IPS-NIHi11 (cell line): Measurements from ENCODE around the gene SCN1A.

Experiments
- DNase-seq: peaks from one replicate; pipeline ENCODE4 v3.0.0; 2012; ENCODE audit warnings: mixed read lengths, low spot score

SCN1A gene

DNA sequence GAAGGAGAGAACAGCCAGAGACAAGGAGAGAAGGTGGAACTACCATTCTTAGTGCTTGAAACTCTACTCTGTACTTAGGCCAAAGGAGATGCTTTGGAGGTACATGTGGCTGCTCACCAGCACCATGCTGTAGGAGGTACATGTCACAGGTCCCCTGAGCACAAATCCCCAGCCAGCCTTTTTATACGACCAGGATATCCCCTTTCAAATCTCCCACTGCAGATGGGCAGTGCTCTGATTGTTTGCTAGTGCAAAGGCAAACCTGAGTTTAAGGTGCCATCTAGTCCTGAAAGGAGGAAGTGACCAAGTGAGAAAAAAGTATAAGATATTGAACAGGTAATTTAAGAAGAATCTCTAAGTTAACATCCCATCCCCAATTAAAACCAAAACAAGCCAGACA, 157.2 kb downstream of the SCN1A start:
- no peak for DNase-seq

DNA sequence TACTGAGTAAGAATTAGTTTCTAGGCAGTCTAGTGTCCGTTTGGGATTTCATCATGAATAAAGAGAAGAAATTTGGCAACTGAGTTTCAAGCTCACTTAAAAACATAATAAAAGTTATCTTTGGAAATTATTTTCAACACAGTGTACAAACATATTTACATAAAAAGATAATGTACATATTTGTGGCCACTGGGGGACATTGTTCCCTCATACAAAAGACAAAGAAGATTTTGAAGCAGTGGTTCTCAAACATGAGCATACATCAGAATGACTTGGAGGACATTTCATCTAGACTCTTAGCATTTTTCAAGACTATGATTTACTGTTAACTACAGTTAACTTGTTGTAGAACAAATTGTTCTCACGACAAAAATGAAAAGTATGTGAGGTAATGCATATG, 158.6 kb downstream of the SCN1A start:
- no peak for DNase-seq

DNA sequence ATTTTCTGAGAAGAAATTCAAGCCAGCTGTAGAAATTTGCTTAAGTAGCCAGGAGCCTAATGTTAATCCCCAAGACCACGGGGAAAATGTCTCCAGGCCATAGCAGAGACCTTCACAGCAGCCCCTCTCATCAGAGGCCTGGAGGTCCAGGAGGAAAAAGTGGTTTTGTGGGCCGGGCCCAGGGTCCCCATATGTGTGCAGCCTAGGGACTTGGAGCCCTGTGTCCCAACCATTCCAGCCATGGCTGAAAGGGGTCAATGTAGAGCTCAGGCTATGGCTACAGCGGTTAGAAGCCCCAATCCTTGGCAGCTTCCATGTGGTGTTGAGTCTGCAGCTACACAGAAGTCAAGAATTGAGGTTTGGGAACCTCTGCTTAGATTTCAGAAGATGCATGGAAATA, 160.1 kb downstream of the SCN1A start:
- DNase-seq: no peak

DNA sequence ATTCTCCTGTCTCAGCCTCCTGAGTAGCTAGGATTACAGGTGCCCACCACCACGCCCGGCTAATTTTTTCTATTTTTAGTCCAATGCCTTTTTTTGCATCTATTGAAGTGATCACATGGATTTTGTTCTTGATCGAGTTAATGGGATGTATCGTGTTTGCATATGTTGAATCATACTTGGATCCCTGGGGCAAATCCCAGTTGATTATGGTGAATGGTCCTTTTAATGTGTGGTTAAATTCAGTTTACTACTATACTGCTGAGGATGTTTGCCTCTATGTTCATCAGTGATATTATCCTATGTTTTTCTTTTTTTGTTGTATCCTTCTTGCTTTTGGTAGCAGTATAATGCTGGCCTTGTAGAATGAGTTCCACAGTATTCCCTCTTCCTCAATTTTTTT, 166.0 kb downstream of the SCN1A start:
- DNase-seq: no peak

DNA sequence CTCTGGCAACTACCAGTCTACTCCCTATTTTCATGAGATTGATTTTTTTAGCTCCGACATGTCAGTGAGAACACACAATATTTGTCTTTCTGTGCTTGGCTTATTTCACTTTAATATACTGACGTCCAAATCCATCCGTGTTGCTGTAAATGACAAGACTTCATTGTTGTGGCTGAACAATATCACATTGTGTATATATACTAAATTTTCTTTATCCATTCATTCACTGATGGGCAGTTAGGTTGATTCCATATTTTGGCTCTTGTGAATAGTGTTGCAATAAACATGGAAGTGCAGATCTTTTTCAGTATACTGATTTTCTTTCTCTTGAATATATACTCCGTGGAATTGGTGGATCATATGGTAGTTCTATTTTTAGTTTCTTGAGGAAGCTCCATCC, 168.4 kb downstream of the SCN1A start:
- no peak for DNase-seq

DNA sequence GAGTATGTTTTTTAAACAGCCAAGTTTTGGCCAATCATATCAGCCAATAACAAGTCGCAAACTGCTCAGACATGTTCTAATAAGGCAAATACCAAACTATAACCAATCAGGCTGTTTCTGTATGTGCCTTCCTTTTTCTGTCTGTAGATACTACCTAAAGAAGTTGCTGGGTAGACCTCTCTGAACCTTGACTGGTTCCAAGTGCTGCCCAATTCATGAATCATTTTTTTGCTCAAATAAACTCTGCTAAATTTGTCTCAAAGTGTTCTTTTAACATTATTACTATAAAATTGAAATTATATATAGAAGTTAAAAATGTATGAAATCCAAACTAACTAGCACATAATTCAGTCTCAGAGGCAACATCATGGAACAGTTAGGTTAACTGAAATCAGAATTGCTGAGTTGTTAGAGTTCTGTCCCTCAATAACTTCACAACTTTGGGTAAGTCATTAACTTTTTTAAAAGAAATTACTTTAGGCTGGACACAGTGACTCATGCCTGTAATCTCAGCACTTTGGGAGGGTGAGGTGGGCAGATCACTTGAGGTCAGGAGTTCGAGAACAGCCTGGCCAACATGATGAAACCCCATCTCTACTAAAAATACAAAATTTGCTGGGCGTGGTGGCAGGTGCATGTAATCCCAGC, 169.4 kb downstream of the SCN1A start:
- DNase-seq: no peak

DNA sequence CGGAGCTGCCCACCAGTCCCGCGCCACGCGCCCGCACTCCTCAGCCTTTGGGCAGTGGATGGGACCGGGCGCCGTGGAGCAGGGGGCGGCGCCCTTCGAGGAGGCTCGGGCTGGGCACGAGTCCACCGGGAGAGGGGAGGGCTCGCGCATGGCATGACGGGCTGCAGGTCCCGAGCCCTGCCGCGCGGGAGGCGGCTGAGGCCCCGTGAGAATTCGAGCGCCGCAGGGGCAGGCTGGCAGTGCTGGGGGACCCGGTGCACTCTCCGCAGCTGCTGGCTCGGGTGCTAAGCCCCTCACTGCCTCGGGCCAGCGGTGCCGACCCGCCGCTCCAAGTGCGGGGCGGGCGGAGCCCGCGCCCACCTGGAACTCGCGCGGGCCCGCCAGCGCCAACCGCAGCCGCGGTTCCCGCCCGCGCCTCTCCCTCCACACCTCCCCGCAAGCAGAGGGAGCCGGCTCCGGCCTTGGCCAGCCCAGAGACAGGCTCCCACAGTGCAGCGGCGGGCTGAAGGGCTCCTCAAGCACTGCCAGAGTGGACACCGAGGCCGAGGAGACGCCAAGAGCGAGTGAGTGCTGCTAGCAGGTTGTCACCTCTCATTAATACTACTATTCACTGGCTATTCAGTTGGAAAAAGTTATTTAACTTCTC, 170.7 kb downstream of the SCN1A start:
- DNase-seq: no peak

DNA sequence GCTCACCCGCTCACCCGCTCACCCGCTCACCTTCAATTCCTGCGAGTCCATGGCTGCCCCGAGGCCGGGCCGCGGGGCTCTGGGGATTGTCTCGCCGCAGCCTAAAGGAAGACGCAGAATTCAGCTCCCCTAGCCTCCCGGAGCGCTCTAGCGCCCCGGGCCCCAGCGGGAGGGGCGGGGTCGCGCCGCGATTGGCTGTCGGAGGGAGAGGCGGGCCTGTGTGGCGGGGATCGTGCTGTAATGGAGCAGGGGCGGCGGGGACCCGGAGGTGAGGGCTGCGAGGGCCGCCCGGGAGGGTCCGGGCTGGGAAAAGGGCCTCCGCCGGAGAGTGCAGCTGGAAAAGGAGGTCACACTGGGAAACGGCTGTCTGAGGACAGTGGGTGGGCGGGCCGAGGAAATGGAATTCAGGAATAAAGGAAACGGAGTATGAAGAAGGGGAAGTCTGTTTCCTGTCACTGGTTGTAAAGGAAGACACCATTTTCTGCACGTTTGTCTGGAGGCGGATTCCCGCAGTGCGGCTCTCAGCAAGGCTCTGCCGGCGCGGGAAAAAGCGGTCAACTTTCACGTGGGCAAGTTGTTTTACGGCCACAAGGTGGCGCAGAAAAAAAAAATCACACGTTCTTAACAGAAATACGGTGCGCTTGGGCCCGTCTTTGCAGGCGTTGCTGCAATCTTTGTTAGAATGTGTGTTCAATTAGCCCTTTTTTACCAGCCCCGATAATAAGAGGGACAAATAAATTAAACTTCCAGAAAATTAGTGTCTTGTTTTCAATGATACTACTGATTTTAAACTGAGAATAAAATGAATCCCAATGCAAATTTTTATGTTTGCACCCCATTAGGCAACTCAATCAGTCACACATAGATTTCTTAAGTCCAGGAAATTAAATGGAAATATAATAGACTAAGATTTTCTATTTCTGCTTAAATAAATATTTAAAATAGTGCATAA, 173.9 kb downstream of the SCN1A start, which contains the start of gene TTC21B:
Gene TTC21B, minus strand, starts transcription at position 122 of the 952 bp plus-strand sequence. Its CDS starts 71 bp downstream, at position 51.
- peak; percentile 91 for DNase-seq

DNA sequence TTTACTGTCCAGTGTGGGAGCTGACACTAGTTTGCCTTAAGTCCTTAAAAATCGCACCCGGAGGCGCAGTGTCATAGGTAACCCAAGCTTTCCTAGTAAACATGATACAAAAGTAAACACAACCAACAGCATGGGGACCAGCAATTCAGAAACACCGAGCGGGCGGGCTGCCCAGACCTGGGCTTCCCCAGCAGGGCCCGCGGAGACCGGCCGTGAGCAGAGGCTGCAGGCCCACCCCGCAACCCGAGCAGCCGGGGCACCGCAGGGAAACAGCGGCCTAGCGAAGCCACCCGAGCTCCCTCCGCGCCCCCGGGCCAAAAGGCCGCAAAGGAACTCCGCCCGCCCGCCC, 174.5 kb downstream of the SCN1A start:
- DNase-seq: no peak

DNA sequence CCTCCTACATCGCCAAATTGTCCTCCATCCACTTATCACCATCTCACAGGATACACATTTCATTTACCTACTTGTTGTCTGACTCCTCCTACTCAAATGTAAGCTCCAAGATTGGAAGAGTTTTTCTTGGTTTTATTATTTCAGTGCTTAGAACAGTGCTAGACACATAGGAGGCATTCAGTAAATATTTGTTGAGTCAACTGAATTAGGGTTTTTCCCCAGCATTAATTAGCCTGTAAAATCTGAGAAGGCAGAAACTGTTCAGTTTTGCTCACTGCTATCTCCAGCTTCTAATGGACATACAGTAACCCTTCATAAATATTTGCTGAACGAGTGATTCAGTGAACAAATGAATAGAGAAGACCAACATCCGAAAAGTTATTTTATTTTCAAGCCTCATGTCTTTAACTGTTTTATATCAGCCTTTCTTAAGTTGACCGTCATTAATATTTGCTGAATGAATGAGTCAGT, 175.0 kb downstream of the SCN1A start:
- DNase-seq: no peak

DNA sequence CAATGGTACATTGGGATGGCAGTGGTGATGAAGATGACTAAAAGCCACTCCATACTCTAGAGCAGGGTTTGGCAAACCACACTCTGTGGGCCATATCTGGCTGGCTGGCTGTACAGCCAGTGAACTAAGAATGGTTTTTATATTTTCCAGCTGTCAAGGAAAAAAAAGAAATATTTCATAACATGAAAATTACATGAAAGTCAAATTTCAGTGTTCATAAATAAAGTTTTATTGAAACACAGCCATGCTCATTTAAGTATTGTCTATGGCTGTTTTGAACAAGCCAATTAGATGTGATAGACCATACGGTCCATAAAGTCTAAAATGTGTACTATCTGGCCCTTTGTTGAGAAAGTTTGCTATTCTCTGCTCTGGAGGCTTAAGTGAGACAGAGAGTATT, 175.7 kb downstream of the SCN1A start:
- no peak for DNase-seq

DNA sequence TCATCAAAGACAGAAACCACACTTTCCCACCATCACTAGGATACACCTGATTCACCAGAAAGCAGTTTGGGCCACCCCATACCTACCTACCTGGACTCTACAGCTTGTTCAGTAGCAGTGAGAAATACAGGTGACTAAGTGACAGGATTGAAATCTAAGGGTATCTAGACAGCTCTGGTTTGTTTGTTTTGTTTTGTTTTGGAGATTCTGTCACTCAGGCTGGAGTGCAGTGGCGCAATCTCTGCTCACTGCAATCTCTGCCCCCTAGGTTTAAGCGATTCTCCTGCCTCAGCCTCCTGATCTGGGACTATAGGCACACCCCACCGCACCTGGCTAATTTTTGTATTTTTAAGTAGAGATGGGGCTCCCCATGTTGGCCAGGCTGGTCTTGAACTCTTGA, 177.4 kb downstream of the SCN1A start:
- DNase-seq: no peak

DNA sequence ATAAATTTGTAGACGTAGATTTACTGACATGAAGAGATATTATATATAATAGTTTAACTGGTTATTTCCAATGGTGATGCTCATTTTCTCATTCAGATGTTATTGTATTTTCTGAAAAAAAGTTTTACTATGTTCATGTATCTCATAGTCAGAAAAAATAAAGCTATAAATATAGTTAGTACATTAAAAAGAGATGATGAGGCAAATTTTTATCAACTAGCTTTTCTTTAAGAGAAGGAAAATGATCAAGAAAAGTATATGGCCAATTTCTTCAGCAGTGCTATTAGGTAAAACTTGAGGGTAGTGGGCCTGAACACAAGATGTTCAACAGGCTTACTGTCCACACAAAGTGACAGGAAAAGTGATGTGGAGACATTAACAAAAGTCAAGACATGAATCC, 186.0 kb downstream of the SCN1A start:
- no peak for DNase-seq

DNA sequence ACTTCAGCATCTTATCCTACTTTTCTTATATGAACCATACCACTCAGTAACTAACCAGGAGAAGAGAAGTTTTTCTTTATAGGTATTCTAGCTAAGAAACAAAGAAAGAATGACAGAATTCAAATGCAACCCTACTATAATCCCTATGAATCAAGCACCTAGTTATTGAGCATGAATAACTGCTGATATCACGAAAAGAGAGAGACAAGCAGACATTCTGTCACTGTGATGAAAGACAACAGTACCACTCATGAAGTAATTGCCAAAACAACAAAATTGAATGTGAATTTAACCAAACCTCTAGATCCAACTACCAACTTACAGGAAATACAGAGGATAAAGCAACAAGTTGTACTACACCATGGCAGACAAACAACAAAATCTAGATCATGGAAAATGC, 189.6 kb downstream of the SCN1A start:
- DNase-seq: no peak
